Mesothelial cell of epicardium (in vitro differentiated cells): ENCODE results near the gene SDF2L1. TPM values are rescaled to one million over a fixed set of nuclear protein-coding genes. Genes with fewer than 3 reads are reported as not detected.

Experiments used
- DNase-seq, 2 experiments: peaks; one replicate each; pipeline ENCODE4 v3.0.0; 2021; ENCODE audit warnings: low spot score in 2 of 2; ENCODE audit not compliant: unreplicated experiment in 2 of 2
- H3K27ac Mint-ChIP-seq: 2 replicates; pipeline ENCODE4 v1.8.0; 2021; ENCODE audit warnings: mixed read lengths
- H3K27me3 Mint-ChIP-seq: 2 replicates; pipeline ENCODE4 v1.8.0; 2021; ENCODE audit warnings: low read depth, mixed read lengths
- H3K36me3 Mint-ChIP-seq: 2 replicates; pipeline ENCODE4 v1.8.0; 2021; ENCODE audit warnings: mixed read lengths
- H3K4me1 Mint-ChIP-seq: 2 replicates; pipeline ENCODE4 v1.8.0; 2021; ENCODE audit warnings: mixed read lengths
- H3K4me3 Mint-ChIP-seq: 2 replicates; pipeline ENCODE4 v1.8.0; 2021; ENCODE audit warnings: mild to moderate bottlenecking, moderate library complexity, mixed read lengths
- H3K9me3 Mint-ChIP-seq: 2 replicates; pipeline ENCODE4 v1.8.0; 2021; ENCODE audit warnings: mixed read lengths
- total RNA-seq: library from RNA; stranded (reverse); gene quantifications from 3 replicates; pipeline ENCODE4 v1.2.1, GENCODE V29; 2021
- TF ChIP-seq, protein P1 (sequence below): fragments of 200-600 bp; sonication (generic); IDR thresholded peaks from one replicate; pipeline ENCODE4 v1.5.0; 2021; ENCODE audit warnings: antibody characterized with exemption; ENCODE audit not compliant: unreplicated experiment

Gene SDF2L1
- total RNA-seq, 1 donor from 2014 or later: 22.1 TPM

DNA sequence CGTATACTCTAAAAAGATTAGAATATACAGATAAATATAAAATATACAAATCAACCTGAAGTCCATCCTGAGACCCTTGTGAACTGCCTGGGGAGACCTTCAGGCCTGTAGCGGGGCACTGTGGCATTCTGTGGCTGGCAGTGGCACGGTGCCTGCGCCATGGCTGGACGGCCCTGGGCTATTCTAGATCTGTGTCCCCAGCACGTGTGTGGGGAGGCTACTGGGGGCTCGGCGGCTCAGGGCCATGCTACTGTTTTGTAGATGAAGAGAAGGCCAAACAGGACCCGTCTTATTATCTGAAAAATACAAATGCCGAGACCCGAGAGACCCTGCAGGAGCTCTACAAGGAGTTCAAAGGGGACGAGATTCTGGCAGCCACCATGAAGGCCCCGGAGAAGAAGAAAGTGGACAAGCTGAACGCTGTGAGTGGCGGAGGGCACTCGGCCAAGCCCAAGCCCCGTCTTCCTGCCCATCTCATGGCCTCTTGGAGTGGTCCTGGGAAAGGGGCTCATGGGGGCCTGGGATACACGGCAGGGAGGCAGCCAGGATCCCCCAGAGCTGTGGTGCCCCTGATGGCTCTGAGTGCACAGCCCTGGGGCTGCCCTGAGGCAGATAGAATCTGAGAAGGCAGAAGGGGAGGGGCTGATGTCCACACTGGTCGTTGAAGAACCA lies 42.5 kb downstream of the SDF2L1 start:
- peaks cover 22% of the 10 kb centered on the region for H3K36me3 Mint-ChIP-seq
- H3K27ac Mint-ChIP-seq: no peak overlapping the region
- TF ChIP-seq, protein P1, sequence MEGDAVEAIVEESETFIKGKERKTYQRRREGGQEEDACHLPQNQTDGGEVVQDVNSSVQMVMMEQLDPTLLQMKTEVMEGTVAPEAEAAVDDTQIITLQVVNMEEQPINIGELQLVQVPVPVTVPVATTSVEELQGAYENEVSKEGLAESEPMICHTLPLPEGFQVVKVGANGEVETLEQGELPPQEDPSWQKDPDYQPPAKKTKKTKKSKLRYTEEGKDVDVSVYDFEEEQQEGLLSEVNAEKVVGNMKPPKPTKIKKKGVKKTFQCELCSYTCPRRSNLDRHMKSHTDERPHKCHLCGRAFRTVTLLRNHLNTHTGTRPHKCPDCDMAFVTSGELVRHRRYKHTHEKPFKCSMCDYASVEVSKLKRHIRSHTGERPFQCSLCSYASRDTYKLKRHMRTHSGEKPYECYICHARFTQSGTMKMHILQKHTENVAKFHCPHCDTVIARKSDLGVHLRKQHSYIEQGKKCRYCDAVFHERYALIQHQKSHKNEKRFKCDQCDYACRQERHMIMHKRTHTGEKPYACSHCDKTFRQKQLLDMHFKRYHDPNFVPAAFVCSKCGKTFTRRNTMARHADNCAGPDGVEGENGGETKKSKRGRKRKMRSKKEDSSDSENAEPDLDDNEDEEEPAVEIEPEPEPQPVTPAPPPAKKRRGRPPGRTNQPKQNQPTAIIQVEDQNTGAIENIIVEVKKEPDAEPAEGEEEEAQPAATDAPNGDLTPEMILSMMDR: no peak
- DNase-seq: no peak
- H3K27me3 Mint-ChIP-seq: no peaks in the 10 kb centered on the region
- no peaks in the 10 kb centered on the region for H3K4me1 Mint-ChIP-seq
- H3K9me3 Mint-ChIP-seq: no peaks in the 10 kb centered on the region
- no peak overlapping the region for H3K4me3 Mint-ChIP-seq

DNA sequence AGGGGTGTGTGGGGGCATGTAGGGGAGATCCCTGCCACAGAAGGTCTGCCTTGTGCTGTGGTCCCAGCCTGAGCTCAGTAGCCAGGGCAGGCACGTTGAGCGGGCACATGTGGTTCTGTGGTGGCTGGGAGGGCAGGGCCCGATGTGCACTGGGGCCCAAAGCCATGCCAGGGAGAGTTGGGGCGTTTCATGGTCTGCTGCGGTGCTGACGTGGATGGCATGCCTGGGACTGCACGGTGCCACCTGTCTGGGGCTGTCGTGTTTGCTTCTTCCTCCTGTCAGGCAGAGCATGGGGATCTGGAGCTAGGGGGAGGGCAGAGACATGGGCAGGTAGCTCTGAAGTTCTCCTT lies 43.0 kb downstream of the SDF2L1 start:
- no peak overlapping the region for H3K27ac Mint-ChIP-seq

DNA sequence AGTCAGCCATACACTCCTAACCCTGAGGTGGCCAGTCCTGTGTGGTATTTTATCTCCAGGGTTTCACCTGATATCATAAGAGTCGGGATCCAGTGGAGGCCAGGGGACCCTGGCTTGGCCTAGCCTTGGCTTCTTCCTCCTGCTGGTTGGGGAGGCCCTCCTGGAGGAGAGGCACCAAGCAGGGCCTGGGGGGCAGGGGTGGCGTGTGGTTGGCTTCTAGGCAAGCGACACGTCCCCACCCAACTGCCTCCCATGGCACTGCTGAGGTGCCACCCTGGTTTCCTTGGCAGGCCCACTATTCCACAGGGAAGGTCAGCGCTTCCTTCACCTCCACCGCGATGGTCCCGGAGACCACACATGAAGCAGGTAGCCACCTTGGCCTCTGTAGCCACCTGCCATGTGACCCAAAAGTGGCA lies 44.1 kb downstream of the SDF2L1 start:
- no peaks in the 10 kb centered on the region for H3K9me3 Mint-ChIP-seq
- no peak overlapping the region for H3K27ac Mint-ChIP-seq
- no peak for DNase-seq
- H3K4me3 Mint-ChIP-seq: no peak overlapping the region
- H3K27me3 Mint-ChIP-seq: no peaks in the 10 kb centered on the region
- peaks cover 27% of the 10 kb centered on the region for H3K36me3 Mint-ChIP-seq
- no peaks in the 10 kb centered on the region for H3K4me1 Mint-ChIP-seq
- TF ChIP-seq, protein P1: no peak

More for the DNA sequence above, 43.0 kb downstream of the SDF2L1 start:
- DNase-seq: no peak
- Mint-ChIP-seq H3K4me3 (no peak overlapping the region), H3K27me3 (no peaks in the 10 kb centered on the region), H3K36me3 (peaks cover 23% of the 10 kb centered on the region), H3K4me1 (no peaks in the 10 kb centered on the region), H3K9me3 (no peaks in the 10 kb centered on the region)
- TF ChIP-seq, protein P1: no peak

DNA sequence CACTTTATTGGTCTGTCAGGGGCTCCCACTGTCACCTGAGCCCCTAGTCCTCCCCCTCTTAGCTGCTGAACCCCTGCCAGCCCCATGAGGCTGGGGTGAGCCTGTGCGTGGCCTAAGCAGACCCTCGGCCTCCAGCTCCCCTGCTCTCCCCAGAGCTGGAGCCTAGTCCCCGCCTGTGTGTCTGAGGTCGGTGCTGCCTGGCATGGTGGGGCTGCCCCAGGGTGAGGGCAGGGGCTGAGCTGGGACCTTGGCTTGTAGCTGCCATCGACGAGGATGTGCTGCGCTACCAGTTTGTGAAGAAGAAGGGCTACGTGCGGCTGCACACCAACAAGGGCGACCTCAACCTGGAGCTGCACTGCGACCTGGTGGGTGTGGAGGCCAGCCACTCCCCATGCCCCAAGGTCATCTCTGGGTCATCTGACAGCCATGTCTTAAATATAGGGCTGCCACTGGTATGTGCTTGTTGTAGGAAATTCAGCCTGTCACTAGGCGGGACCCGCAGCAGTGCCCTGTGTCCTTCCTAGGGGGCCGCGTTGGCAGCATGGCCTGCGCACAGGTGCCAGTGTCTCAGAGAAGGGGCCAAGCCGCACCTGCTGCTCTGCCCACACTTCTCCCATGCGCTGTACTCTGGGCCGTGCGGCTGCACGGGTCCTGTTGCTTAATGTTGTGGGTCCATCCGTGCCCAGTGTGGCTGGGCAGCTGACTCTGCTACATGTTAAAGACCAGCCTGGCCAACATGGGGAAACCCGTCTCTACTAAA lies 44.7 kb downstream of the SDF2L1 start:
- no peak overlapping the region for H3K4me3 Mint-ChIP-seq
- TF ChIP-seq, protein P1: no peak
- H3K4me1 Mint-ChIP-seq: no peaks in the 10 kb centered on the region
- DNase-seq: no peak
- no peaks in the 10 kb centered on the region for H3K27me3 Mint-ChIP-seq
- no peak overlapping the region for H3K27ac Mint-ChIP-seq
- no peaks in the 10 kb centered on the region for H3K9me3 Mint-ChIP-seq
- peaks cover 27% of the 10 kb centered on the region for H3K36me3 Mint-ChIP-seq

DNA sequence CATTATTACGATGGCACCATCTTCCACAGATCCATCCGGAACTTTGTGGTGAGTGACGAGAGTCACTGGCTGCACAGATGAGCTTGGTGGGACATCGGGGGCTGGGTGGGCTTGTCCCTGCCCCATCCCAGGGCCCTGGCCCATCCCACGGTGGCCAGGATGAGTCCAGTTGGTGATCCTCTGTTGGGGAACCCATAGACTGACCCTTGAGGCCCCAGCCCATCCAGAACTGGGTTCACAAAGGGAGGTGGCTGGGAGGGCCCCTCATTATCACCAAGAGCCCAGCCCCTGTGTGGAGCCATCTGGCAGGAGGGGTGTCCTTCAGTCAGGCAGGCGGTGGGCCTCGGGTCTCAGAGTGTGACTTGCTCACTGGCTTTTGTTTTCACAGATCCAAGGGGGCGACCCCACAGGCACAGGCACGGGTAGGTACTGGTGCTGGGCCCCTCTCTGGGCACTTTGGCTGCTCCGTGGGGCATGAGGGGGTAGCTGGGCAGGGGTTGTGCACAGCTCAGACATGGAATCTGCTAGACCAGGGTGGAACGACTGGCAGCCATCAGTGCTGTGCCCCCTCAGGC lies 45.7 kb downstream of the SDF2L1 start:
- Mint-ChIP-seq H3K36me3 (peaks cover 27% of the 10 kb centered on the region), H3K4me1 (no peaks in the 10 kb centered on the region), H3K4me3 (no peak overlapping the region), H3K27me3 (no peaks in the 10 kb centered on the region), H3K27ac (no peak overlapping the region), H3K9me3 (no peaks in the 10 kb centered on the region)
- no peak for DNase-seq
- TF ChIP-seq, protein P1: no peak
